ENCODE results near the gene FBXO31. TPM values are rescaled to one million over a fixed set of nuclear protein-coding genes. Genes with fewer than 3 reads are reported as not detected.

FBXO31 gene
- total and polyA plus RNA-seq, 10 of the 15 experiments (the other 5 are each of a cell fraction or from before 2014, with no cell fraction given) = 0.19 to 33.1 (median 10.3) TPM

DNA sequence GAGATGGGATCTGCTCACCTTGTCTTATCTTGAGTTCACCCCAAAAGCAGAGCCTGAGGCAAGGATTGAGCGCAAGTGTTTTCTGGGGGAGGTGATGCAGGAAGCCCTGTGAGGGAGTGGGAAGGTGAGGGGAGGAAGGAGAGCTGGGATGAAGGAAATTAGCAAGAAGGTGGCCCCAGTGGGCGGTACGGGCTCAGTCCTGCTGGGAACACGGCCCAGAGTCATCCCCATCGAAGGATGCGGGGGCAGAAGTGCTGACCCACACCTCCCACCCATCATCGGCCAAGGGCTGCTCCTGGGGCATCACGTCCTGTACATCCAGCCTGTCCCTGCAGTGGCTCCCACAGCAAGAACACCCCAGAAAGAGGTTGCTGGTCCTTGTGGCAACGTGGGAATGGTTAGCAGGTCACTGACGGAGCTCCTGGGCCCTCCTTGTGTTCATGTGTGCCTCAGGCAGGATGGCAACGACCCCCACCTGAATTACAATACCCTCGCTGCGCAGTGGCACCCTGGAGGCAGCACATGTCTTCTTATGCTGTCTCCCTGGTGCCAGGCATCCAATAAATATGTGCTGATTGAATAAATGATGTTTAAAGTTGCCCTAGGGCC lies 84.6 kb downstream of the FBXO31 start:
- POLR2A ChIA-PET = no interaction called here
- DNase-seq (ENCODE audit: low read depth, low spot score) (no peak), FAIRE-seq (no peak), ATAC-seq (no peak)
- in situ Hi-C loops (cut with MboI) (no loop called here), intact Hi-C loops (cut with micrococcal nuclease; ENCODE audit: unreplicated experiment) (loop anchor here (5.0 kb wide), 1 partner anchor 737 kb away; no protein-coding TSS in a partner anchor)
- Histone ChIP-seq H4K20me1 (ENCODE audit: control insufficient read depth, insufficient read depth) (no peaks in the 10 kb centered on the region), H3K36me3 (ENCODE audit: control insufficient read depth in 2 of 2, insufficient read depth in 2 of 2, low read length in 1 of 2) (no peaks in the 10 kb centered on the region), H3K9ac (ENCODE audit: control insufficient read depth, insufficient read depth, low read length) (no peak overlapping the region), H2AFZ (ENCODE audit: control insufficient read depth, low read depth, low read length) (no peak overlapping the region), H3K79me2 (ENCODE audit: control insufficient read depth, insufficient read depth, low read length) (no peaks in the 10 kb centered on the region), H3K4me3 (no peak overlapping the region), H3K4me2 (ENCODE audit: control insufficient read depth, insufficient read depth) (no peak overlapping the region), H3K27ac (ENCODE audit: control insufficient read depth, insufficient read depth) (no peak overlapping the region), H3K27me3 (replicated peaks in 1 of 2; ENCODE audit: control insufficient read depth in 2 of 2, insufficient read depth in 2 of 2, low read length in 1 of 2) (no peaks in the 10 kb centered on the region), H3K4me1 (ENCODE audit: control insufficient read depth, insufficient read depth, low read length) (no peaks in the 10 kb centered on the region), H3K9me3 (replicated peaks; ENCODE audit: control insufficient read depth, insufficient read depth, low read length) (no peaks in the 10 kb centered on the region)
- CTCF ChIA-PET = interaction anchor here (0.8 kb wide), 1 partner anchor 13 kb away, joined by 3 read pairs; no protein-coding TSS in a partner anchor
- 48% methylated on average over 13 of the region's 13 CpGs for WGBS (ENCODE audit: insufficient coverage, insufficient replicate concordance, low lambda C conversion rate, missing lambda C conversion rate)
- RAD21 ChIA-PET (ENCODE audit: unreplicated experiment) = interaction anchor here (0.6 kb wide), 1 partner anchor 96 kb away, joined by 3 read pairs; no protein-coding TSS in a partner anchor
- SMC1A ChIA-PET (ENCODE audit: uncharacterized antibody, unreplicated experiment) = interaction anchor here (0.8 kb wide), 1 partner anchor 237 kb away, joined by 3 read pairs; no protein-coding TSS in a partner anchor
- BruUV-seq (replicated peaks) = no TSS peak
- TF ChIP-seq YY1 (IDR thresholded peaks at IDR 0.05; ENCODE audit: low read depth, low read length) (no peak), LARP7 (IDR thresholded peaks at IDR 0.05) (no peak)
- TF ChIP-seq, protein P1, sequence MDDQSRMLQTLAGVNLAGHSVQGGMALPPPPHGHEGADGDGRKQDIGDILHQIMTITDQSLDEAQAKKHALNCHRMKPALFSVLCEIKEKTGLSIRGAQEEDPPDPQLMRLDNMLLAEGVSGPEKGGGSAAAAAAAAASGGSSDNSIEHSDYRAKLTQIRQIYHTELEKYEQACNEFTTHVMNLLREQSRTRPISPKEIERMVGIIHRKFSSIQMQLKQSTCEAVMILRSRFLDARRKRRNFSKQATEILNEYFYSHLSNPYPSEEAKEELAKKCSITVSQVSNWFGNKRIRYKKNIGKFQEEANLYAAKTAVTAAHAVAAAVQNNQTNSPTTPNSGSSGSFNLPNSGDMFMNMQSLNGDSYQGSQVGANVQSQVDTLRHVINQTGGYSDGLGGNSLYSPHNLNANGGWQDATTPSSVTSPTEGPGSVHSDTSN (IDR thresholded peaks at IDR 0.05; ENCODE audit: insufficient replicate concordance, low read depth, low read length) = no peak

DNA sequence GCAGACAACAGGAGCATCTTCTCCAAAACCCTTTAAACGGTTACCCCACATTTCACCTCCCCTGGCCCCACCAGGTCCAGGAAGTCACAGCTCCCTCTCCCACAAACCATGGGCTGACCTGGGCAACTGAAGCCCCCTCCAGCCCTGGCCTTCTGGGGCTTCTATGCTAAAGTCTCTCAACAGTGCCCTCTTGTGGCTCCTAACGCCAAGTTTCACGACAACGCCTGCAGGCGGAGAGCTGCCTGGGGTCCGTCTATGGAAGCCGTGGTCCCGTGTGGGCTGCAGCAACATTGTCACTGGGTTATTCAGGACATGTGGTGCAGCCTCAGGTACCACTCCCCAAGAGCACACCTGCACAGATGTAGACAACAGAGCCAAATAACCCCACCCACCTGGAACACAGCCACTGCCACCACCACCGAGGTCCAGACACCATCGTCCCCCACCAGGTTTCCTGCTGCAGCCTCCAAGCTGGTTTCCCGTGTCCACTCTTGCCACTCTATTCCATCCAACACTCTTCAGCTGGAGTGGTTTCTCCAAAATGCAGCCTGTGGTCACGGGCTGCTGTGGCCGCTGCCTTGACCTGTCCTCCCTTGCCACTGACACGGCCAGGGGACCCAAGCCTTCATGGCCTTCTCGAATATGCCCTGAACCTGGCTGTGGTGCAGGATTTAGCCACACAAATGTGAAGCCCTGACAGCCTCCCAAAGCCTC lies 85.5 kb downstream of the FBXO31 start:
- 43% methylated on average over 15 of the region's 15 CpGs for WGBS (ENCODE audit: insufficient coverage, insufficient replicate concordance, low lambda C conversion rate, missing lambda C conversion rate)
- intact Hi-C loops (cut with micrococcal nuclease; ENCODE audit: unreplicated experiment) = loop anchor here (5.0 kb wide), 1 partner anchor 736 kb away; no protein-coding TSS in a partner anchor
- no peaks in the 10 kb centered on the region for H4K20me1 ChIP-seq (ENCODE audit: control insufficient read depth, insufficient read depth)
- H3K9me3 ChIP-seq (replicated peaks; ENCODE audit: control insufficient read depth, insufficient read depth, low read length) = no peaks in the 10 kb centered on the region
- no peak overlapping the region for H3K27ac ChIP-seq (ENCODE audit: control insufficient read depth, insufficient read depth)
- POLR2A ChIA-PET = no interaction called here
- H3K9ac ChIP-seq (ENCODE audit: control insufficient read depth, insufficient read depth, low read length) = no peak overlapping the region
- H3K79me2 ChIP-seq (ENCODE audit: control insufficient read depth, insufficient read depth, low read length) = no peaks in the 10 kb centered on the region
- H3K4me3 ChIP-seq = no peak overlapping the region
- ATAC-seq (peak; percentile 80), FAIRE-seq (peak; percentile 35), DNase-seq (ENCODE audit: low read depth, low spot score) (no peak)
- H3K4me1 ChIP-seq (ENCODE audit: control insufficient read depth, insufficient read depth, low read length) = no peaks in the 10 kb centered on the region
- no peaks in the 10 kb centered on the region for H3K27me3 ChIP-seq (replicated peaks in 1 of 2; ENCODE audit: control insufficient read depth in 2 of 2, insufficient read depth in 2 of 2, low read length in 1 of 2)
- SMC1A ChIA-PET (ENCODE audit: uncharacterized antibody, unreplicated experiment) = interaction anchor here (0.8 kb wide), 1 partner anchor 236 kb away, joined by 3 read pairs; no protein-coding TSS in a partner anchor
- no peak overlapping the region for H3K4me2 ChIP-seq (ENCODE audit: control insufficient read depth, insufficient read depth)
- H2AFZ ChIP-seq (ENCODE audit: control insufficient read depth, low read depth, low read length) = no peak overlapping the region
- CTCF ChIA-PET = interaction anchor here (0.7 to 2.1 kb wide), 5 partner anchors 14 to 733 kb away, joined by 3 to 5 read pairs (median 4); no protein-coding TSS in a partner anchor
- in situ Hi-C loops (cut with MboI) = no loop called here
- RAD21 ChIA-PET (ENCODE audit: unreplicated experiment) = interaction anchor here (0.6 to 0.8 kb wide), 2 partner anchors 95 to 736 kb away, joined by 3 read pairs; no protein-coding TSS in a partner anchor
- no TSS peak for BruUV-seq (replicated peaks)
- no peaks in the 10 kb centered on the region for H3K36me3 ChIP-seq (ENCODE audit: control insufficient read depth in 2 of 2, insufficient read depth in 2 of 2, low read length in 1 of 2)
- TF ChIP-seq RCOR1 (conservative IDR thresholded peaks at IDR 0.05; ENCODE audit: low read depth, low read length) = no peak
- TF ChIP-seq, protein P2, sequence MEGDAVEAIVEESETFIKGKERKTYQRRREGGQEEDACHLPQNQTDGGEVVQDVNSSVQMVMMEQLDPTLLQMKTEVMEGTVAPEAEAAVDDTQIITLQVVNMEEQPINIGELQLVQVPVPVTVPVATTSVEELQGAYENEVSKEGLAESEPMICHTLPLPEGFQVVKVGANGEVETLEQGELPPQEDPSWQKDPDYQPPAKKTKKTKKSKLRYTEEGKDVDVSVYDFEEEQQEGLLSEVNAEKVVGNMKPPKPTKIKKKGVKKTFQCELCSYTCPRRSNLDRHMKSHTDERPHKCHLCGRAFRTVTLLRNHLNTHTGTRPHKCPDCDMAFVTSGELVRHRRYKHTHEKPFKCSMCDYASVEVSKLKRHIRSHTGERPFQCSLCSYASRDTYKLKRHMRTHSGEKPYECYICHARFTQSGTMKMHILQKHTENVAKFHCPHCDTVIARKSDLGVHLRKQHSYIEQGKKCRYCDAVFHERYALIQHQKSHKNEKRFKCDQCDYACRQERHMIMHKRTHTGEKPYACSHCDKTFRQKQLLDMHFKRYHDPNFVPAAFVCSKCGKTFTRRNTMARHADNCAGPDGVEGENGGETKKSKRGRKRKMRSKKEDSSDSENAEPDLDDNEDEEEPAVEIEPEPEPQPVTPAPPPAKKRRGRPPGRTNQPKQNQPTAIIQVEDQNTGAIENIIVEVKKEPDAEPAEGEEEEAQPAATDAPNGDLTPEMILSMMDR (IDR thresholded peaks at IDR 0.05 in 2 of 3, conservative IDR thresholded peaks at IDR 0.05 in 1 of 3; ENCODE audit: control insufficient read depth in 2 of 3, extremely low read depth in 1 of 3, insufficient read depth in 1 of 3, low read depth in 3 of 3, low read length in 3 of 3) = peak; percentile 51 to 65 (median 60)
- no peak for TF ChIP-seq MTA3 (IDR thresholded peaks at IDR 0.05; ENCODE audit: borderline replicate concordance, low read length)
- TF ChIP-seq, protein P3, sequence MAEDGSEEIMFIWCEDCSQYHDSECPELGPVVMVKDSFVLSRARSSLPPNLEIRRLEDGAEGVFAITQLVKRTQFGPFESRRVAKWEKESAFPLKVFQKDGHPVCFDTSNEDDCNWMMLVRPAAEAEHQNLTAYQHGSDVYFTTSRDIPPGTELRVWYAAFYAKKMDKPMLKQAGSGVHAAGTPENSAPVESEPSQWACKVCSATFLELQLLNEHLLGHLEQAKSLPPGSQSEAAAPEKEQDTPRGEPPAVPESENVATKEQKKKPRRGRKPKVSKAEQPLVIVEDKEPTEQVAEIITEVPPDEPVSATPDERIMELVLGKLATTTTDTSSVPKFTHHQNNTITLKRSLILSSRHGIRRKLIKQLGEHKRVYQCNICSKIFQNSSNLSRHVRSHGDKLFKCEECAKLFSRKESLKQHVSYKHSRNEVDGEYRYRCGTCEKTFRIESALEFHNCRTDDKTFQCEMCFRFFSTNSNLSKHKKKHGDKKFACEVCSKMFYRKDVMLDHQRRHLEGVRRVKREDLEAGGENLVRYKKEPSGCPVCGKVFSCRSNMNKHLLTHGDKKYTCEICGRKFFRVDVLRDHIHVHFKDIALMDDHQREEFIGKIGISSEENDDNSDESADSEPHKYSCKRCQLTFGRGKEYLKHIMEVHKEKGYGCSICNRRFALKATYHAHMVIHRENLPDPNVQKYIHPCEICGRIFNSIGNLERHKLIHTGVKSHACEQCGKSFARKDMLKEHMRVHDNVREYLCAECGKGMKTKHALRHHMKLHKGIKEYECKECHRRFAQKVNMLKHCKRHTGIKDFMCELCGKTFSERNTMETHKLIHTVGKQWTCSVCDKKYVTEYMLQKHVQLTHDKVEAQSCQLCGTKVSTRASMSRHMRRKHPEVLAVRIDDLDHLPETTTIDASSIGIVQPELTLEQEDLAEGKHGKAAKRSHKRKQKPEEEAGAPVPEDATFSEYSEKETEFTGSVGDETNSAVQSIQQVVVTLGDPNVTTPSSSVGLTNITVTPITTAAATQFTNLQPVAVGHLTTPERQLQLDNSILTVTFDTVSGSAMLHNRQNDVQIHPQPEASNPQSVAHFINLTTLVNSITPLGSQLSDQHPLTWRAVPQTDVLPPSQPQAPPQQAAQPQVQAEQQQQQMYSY (CRISPR knock-in tag; IDR thresholded peaks at IDR 0.05) = no peak
